Cardiac muscle cell (in vitro differentiated cells and primary cell): ENCODE data around the gene WRNIP1. TPM values are rescaled to one million over a fixed set of nuclear protein-coding genes. Genes with fewer than 3 reads are reported as not detected.

Experiments
- DNase-seq, 2 donors: peaks; one replicate each; pipeline versions ENCODE4 v3.0.0 to v3.0.0-alpha.2; 2010 to 2017; ENCODE audit warnings: low read depth in 1 of 2, low spot score in 1 of 2
- H3K27ac ChIP-seq: fragments of 200-600 bp; sonication (generic); 2 replicates; pipeline ENCODE4 v1.5.1; 2016
- H3K27me3 ChIP-seq: fragments of 200-600 bp; sonication (generic); 2 replicates; pipeline ENCODE4 v1.6.0; 2016; ENCODE audit warnings: control low read depth
- H3K36me3 ChIP-seq: fragments of 200-600 bp; sonication (generic); 2 replicates; pipeline ENCODE4 v1.5.1; 2016; ENCODE audit warnings: control low read depth
- H3K4me1 ChIP-seq: fragments of 200-600 bp; sonication (generic); 2 replicates; pipeline ENCODE4 v1.8.1; 2017; ENCODE audit warnings: low read depth, mild to moderate bottlenecking, mixed run types
- H3K4me3 ChIP-seq: fragments of 200-600 bp; sonication (generic); 2 replicates; pipeline ENCODE4 v1.5.1; 2016; ENCODE audit warnings: mild to moderate bottlenecking
- H3K9me3 ChIP-seq: fragments of 200-600 bp; sonication (generic); 2 replicates; pipeline ENCODE4 v1.5.1; 2017; ENCODE audit warnings: low read depth, mild to moderate bottlenecking, control low read depth
- polyA plus RNA-seq: library from polyadenylated mRNA; unstranded; fragments of >200 nt; fragmentation: Nextera tagmentation; extraction: Ambion mirVana; gene quantifications from 2 replicates; pipeline ENCODE4 v1.2.1, GENCODE V29; 2016
- total RNA-seq: library from RNA; depleted of rRNA; stranded (reverse); fragments of >200 nt; gene quantifications from 2 replicates; pipeline ENCODE4 v1.2.3, GENCODE V29; 2016
- TF ChIP-seq, protein P1 (sequence below): IDR thresholded peaks from 2 replicates; pipeline ENCODE4 v1.5.1; 2012; ENCODE audit warnings: low read depth, mild to moderate bottlenecking, low read length

The WRNIP1 gene
- total and polyA plus RNA-seq, 2 experiments from 2014 or later, result 59.2 to 89.9 TPM

DNA sequence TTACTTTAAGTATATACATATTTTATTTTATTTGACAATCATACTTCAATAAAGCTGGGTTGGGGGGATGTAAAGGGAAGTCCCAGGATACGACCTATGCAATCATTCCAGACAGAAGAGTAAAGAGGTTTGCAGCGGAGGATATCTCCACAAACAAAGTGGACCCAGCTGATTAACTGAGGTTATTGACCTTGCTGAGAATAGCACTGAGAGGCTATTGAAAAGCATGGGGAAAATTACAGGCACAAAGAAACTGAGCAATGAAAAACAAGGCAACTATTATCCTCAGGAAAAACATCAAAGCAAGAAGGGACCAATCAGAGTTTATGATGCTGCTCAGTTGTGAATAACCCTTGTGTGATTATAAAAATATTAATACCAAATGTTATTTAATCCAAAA is 43.8 kb downstream of the WRNIP1 start:
- no peaks in the 10 kb centered on the region for H3K9me3 ChIP-seq
- peak in 1 of 2 donors; percentile 60 for DNase-seq
- H3K4me3 ChIP-seq, result no peak overlapping the region
- H3K27ac ChIP-seq, result no peak overlapping the region
- TF ChIP-seq, protein P1, sequence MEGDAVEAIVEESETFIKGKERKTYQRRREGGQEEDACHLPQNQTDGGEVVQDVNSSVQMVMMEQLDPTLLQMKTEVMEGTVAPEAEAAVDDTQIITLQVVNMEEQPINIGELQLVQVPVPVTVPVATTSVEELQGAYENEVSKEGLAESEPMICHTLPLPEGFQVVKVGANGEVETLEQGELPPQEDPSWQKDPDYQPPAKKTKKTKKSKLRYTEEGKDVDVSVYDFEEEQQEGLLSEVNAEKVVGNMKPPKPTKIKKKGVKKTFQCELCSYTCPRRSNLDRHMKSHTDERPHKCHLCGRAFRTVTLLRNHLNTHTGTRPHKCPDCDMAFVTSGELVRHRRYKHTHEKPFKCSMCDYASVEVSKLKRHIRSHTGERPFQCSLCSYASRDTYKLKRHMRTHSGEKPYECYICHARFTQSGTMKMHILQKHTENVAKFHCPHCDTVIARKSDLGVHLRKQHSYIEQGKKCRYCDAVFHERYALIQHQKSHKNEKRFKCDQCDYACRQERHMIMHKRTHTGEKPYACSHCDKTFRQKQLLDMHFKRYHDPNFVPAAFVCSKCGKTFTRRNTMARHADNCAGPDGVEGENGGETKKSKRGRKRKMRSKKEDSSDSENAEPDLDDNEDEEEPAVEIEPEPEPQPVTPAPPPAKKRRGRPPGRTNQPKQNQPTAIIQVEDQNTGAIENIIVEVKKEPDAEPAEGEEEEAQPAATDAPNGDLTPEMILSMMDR, result no peak
- H3K27me3 ChIP-seq, result no peaks in the 10 kb centered on the region
- H3K4me1 ChIP-seq, result peaks cover 15% of the 10 kb centered on the region
- no peaks in the 10 kb centered on the region for H3K36me3 ChIP-seq

DNA sequence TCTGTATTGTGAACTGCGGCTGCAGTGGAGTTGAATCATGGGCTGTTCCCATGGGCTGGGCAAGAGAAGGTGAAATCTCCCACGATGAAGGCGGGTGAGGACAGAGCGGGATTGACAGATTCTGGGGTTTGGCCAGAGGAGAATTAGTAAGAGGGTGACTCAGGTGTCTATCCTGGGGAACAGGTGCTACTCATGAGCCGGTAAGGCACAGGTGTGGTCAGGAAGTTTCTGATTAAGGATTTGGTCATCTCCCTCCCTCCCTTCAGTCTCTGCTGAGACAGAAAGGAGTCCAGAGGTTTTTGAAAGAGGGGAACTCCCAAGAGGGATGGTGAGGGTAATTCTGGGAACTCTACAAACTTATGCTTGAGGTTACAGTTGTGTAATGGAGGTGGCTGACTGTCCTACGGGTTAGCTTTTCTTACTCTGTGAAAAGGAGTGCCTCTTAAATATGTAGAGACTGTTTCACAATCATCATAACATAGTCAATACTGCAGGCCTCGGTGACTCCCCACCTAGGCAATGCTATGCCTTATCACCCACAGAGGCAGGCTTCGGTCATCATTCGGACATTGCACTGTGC is 45.0 kb downstream of the WRNIP1 start:
- Histone ChIP-seq H3K4me1 (peaks cover 15% of the 10 kb centered on the region), H3K27me3 (no peaks in the 10 kb centered on the region), H3K4me3 (no peak overlapping the region), H3K36me3 (no peaks in the 10 kb centered on the region), H3K27ac (no peak overlapping the region), H3K9me3 (no peaks in the 10 kb centered on the region)
- TF ChIP-seq, protein P1, result no peak
- DNase-seq, result peak in 1 of 2 donors; percentile 23

DNA sequence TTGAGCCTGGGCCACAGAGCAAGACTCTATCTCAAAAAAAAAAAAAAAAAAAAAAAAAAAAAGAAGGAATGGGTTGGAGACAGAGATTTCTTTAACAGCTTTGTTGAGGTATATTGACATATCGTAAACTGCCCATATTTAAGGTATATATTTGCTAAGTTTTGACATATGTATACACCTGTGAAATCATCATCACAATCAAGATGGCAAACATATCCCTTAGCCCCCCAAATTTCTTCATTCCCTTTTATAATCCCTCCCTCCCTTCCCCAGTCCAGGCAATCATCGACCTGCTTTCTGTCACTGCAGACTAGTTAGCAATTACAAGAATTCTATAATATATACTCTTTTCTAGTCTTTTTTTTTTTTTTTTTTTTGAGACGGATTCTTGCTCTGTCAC is 47.5 kb downstream of the WRNIP1 start:
- no peak overlapping the region for H3K27ac ChIP-seq
- no peaks in the 10 kb centered on the region for H3K9me3 ChIP-seq
- DNase-seq, result no peak
- TF ChIP-seq, protein P1, result no peak
- H3K36me3 ChIP-seq, result no peaks in the 10 kb centered on the region
- H3K4me3 ChIP-seq, result no peak overlapping the region
- peaks cover 15% of the 10 kb centered on the region for H3K4me1 ChIP-seq
- no peaks in the 10 kb centered on the region for H3K27me3 ChIP-seq

DNA sequence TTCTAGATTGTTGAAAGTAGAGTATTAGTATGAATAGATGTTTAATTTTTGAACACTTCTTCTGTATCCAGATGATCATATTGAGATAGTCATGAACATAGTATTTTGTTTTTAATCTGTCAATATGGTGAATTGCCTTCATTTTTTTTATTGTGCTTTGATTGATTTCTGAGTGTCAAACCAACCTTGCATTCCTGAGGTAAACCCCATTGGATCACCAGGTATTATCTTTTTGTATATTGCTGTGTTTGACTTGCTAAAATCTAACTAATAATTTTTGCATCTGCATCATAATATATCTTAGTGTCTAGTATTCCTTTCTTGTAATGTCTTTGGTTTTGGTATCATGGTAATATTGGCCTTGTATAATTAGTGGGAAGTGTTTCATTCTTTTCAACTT is 51.0 kb downstream of the WRNIP1 start:
- Histone ChIP-seq H3K27ac (no peak overlapping the region), H3K9me3 (no peaks in the 10 kb centered on the region), H3K27me3 (no peaks in the 10 kb centered on the region), H3K4me3 (no peak overlapping the region), H3K36me3 (no peaks in the 10 kb centered on the region), H3K4me1 (peaks cover 8% of the 10 kb centered on the region)
- TF ChIP-seq, protein P1, result no peak
- DNase-seq, result no peak

DNA sequence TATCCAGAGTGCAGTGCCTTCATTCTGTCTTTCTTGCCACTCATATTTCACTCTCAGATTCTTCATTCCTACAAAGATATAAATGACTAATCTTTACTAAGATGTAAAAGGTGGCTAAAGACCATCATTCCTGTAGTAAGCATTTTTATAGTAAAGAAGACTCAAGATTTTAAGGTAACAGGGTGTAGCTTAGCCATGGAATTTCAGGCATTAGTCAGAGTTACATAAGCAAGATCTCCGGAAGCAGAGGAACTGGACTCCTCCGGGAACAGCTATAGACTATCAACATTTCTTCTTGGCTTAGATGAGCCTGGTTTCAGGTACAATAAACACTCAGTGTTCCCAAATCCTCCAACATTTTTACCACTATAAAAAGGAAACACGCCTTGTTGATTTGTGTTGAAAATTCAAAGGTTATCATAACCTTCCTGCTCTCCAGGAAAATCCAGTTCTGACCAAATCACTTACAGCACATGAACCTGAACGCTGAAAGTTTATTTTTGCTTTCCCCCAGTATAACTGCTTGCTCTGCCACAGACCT is 52.8 kb downstream of the WRNIP1 start:
- no peak overlapping the region for H3K27ac ChIP-seq
- peak in 1 of 2 donors; percentile 54 for DNase-seq
- H3K27me3 ChIP-seq, result no peaks in the 10 kb centered on the region
- no peaks in the 10 kb centered on the region for H3K36me3 ChIP-seq
- H3K4me3 ChIP-seq, result no peak overlapping the region
- H3K9me3 ChIP-seq, result no peaks in the 10 kb centered on the region
- H3K4me1 ChIP-seq, result peaks cover 8% of the 10 kb centered on the region
- TF ChIP-seq, protein P1, result no peak
